HG03025 (cell line): ENCODE results near the gene CANT1.
"Not testable (repeated sequence)": the region's sequence is repeated elsewhere in the genome, so short reads cannot be mapped to it uniquely, and the experiment has no call there.

Source experiments
- ATAC-seq: cut with Tn5 transposase; IDR thresholded peaks from one replicate; pipeline ENCODE4 v1.9.1; 2021; ENCODE audit warnings: mild to moderate bottlenecking, moderate library complexity; ENCODE audit not compliant: unreplicated experiment, low FRiP score

The CANT1 gene

DNA sequence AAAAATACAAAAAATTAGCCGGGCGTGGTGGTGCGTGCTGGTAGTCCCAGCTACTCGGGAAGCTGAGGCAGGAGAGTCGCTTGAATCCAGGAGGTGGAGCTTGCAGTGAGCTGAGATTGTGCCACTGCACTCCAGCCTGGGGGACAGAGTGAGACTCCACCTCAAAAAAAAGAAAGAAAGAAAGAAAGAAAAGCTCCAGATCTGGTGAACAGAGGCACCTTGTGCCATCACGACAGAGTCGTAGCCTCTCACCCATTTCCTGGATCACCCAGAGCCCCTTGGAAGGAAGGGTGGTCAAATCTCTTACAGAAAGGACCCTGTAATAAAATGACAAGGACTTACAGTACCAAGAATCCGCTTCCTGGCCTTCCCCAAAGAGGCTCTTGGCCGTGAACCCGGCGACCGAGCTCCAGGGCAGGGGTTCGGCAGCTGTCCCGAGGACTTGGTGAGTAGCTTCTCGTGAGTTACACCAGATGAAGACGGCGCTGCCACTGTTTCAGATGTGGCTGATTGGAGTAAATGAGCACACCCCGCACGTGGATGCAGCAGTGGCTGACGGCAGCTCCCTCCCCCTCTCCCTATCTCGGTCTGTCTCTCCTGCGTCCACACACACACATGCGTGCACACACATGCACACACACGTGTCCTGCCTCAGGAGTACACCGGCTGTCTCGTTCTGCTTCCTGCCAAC is 43.3 kb downstream of the CANT1 start:
- no peak for ATAC-seq

DNA sequence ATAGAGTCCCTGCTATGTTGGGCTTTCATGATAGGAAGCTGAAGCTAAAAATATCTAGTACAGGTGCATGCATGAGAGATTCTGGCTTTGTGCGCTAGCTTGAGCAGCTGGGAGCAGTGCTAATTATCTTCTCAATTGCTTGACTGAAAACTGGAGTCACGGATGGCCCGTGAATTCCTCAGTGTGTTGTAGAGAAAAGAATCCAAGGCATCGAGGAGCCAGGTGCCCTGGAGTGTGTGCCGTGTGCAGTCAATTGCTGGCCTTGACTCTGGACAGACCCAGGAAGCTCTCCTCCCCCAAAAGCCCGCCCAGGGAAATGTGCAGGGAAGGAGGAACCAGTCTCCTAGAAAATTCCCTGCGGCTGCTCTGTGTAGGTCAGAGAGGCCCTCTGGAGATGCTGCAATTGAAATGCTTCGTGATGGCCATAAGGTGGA is 44.1 kb downstream of the CANT1 start:
- ATAC-seq: no peak

DNA sequence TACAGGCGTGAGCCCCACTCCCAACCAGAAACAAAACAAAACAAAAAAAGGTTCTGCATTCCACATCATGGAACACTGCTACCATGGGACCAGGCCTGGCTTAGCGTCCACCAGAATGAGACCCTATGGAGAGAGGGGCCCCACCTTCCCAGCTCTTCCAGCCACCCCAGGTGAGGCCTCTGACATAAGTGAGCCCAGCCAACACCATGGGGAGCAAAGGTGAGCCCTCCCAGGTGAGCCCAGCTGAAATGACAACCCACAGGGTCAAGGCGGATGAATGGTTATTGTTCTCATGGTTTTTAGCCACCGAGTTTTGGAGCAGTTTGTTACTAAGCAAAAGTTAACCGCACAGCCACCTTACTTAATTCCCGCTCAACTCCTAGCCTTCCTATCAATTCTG is 46.2 kb downstream of the CANT1 start:
- ATAC-seq: no peak

DNA sequence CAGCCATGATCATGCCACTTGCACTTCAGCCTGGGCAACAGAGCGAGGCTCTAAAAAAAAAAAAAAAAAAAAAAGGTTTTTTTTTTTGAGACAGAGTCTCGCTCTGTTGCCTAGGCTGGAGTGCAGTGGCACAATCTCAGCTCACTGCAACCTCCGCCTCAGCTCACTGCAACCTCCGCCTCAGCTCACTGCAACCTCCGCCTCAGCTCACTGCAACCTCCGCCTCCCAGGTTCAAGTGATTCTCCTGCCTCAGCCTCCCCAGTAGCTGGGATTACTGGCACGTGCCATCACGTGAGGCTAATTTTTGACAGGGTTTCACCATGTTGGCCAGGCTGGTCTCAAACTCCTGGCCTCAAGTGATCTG is 46.6 kb downstream of the CANT1 start:
- ATAC-seq: not testable (repeated sequence)

DNA sequence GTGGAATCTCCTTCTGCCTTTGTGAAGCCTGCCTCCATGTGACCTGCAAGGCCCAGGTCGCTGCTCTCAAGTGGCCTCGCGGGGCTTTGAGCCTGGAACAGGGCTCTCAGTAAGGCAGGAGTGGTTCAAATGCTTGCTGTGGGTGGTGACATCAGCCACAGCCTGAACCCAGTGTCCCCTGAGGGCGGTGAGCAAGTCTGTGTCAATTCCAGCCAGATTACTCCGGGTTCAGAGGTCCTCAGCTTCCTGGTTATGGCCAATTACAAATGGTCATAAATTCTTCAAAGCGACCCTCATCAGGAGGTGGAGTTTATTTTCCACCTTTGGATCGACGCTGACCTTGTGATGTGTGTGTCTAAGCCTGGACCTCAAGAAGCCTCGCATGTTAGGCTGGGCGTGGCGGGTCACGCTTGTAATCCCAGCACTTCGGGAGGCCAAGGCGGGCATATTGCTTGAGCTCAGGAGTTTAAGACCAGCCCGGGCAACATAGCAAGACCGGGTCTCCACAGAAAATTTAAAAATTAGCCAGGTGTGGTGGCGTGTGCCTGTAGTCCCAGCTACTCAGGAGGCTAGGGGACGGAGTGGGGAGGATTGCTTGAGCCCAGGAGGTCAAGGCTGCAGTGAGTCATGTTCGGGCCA is 47.1 kb downstream of the CANT1 start:
- no peak for ATAC-seq

DNA sequence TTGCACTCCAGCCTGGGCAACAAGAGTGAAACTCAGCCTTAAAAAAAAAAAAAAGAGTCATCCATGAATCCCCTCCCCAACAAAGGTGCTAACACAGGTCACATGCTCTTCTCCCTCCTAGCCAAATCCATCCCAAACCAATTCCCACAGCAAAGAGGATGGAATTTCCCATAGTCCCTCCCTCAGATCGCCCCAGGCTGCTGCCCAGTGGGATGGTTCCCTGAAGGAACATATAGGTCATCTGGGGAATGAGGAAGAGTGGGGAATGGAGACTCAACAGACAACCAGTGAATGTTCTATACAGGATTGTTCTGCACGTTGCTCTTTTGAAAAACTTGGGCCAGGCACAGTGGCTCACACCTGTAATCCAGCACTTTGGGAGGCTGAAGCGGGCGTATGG is 48.0 kb downstream of the CANT1 start:
- no peak for ATAC-seq

DNA sequence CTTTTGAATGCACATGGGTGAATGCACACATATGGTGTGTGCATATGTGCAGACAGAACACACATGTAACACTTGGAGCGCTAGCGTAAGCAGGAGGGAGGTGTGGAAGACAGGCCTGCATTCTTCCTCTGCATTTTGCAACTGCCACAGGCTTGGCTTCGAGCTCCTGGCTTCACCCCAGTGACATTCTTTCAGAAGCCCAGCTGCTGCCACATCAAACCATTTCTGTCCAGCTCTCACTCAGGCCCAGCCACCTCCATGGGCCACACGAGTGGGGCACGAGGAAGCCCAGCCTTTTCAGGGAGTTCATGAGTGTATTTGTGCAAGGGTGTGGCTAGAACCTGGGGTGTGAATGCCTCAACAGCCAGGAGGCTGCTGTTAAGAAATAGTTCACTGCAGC is 48.6 kb downstream of the CANT1 start:
- no peak for ATAC-seq

DNA sequence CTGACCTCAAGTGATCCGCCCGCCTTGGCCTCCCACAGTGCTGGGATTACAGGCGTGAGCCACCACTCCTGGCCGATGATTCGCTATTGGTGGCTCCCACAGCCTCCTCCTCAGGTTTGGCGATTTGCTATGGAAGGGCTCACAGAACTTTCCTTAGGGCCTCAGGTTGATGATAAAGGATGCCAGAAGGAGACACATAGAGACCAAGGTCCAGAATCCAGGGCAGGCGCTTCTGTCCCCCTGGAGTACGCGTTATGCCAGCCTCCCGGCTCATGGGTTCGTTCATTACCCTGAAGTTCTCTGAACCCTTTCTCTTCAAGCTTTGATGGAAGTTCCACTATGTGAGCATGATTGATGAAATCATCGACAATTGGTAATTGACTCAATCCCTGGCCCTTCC is 49.8 kb downstream of the CANT1 start:
- no peak for ATAC-seq

DNA sequence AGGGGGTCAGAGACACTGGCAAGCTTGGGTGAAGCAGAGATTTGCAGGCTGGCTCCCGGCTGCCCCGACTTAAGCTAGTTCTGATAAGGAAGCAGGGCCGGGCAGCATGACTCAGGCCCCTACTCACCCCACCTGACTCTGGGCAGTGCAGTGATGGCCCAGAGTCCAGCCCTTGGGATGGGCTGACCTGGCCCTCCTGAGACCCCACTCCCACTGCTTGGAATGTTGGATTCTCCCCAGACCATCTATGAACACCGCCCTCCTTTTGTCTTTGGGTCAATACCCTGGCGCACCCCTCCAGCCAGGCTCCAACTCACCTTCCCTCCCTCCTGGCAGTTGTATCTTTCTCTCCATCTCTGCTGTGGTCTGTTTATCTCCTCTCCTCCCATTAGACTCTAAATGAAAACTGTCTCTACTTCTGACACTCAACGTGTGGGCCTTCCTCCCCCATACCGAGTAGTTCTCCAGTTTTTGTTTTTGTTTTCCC is 50.9 kb downstream of the CANT1 start:
- ATAC-seq: no peak

DNA sequence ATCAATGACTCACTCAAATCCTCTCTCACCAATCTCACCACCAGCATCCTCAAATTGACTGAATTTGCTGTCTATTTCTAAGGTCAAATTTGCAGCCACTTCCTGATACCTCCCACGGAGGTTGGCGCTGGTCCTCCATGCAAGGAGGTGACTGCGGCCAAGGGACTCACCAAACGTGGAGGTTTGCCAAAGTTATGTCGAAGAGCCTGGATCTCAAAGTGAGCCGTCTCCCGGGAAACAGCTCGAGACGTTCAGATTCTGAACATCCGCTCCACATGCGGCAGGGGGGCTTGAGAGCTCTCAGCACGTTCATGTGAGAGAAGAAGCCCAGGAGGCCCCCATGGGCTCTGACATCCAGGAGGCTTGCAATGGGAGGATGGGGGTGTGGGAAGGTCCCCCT is 52.4 kb downstream of the CANT1 start:
- no peak for ATAC-seq

DNA sequence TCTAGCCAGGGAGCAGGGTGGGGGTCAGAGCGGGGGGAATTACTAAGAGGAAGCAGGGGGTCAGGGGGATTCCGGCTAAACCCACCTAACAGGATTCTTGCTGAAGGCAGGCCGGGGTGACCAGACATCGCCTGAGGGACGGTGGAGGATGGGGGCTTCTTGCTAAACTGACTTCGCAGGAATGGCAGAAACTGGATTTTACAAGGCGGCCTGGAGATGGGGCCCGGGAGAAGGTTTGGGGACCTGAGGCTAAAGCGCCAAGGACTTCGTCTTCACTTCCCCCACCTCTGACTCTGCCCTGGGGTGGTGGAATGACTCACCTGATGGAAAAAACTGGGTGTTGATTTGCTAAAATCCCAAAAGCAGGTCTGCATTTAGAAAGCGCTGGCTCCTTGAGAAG is 53.3 kb downstream of the CANT1 start:
- ATAC-seq: no peak

DNA sequence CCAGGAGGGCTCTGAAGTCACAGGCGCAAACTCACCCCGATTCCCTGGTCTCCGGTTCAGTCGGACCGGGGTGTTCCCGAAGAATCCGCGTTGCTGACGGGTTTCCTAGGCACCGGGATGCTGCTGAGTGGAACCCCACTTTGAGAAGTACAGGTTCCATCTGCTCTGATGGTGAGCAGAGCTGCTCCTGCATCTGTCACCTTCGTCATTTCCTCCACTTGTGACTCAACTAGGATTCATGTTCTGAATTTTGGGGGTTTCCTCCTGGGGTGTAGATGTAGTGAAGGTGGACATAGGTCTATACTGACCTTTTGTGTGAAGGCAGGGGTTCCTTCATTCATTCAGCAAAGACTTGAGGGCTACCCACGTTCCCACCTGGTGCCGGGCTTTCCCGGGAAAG is 54.9 kb downstream of the CANT1 start:
- no peak for ATAC-seq

DNA sequence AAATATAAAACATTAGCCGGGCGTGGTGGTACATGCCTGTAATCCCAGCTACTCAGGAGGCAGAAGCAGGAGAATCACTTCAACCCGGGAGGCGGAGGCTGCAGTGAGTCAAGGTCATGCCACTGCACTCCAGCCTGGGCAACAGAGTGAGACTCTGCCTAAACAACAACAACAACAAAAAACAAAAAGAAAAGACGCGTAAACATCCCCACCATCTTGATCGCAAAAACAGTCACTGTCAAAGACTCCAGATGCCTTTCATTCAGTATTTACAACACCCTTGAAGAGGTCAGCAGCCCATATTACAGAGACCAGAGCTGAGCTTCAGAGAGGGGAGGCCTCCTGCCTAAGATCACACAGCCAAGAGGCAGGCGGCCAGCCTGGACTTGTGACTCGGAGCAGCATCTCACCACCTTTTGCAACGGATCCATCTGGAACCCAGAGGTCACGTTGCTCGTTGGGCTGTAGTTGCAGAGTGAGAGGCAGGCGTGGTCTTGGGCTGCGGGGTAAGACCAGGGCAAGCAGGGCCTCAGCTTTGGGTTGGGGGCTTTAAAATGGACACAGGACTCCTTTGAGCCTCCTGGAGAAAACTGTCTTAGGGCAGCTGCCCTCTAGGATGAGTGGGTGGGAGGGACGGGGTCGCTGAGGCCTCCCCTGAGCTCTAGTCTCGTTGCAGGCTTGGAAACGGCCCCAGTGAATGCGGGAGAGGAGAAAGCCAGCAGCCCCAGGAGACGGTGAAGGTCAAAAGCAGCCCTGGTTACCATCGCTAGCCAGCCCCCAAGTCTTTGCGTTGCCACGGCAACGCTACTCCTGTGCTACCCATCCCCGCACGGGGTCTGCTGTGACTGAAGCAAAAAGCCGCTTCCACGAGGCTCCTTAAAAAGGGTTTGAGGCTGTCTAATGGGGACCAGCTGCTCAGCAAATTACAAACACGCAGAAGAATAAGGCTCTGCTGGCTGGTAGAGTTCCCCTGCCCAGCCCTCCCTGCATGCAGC is 55.9 kb downstream of the CANT1 start:
- ATAC-seq: no peak

DNA sequence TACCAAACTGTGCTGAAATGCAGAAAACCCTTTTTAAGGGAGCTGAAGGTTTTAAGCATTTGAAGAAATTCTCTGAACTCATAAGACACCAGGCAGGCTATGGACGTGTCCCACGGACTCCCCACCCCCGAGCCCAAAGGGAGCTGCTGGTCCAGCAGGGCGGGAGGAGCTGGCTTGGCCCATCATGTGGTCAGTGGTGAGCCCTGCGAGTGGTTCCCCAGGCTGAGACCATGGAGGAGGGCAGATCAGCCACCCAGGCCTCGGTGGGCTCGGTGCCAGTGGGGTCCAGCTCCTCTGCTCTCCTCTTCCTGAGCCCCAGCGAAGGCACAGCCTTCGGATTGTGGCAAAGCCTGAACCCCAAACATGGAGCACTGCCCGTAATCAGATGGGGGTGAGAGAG is 56.9 kb downstream of the CANT1 start:
- no peak for ATAC-seq

DNA sequence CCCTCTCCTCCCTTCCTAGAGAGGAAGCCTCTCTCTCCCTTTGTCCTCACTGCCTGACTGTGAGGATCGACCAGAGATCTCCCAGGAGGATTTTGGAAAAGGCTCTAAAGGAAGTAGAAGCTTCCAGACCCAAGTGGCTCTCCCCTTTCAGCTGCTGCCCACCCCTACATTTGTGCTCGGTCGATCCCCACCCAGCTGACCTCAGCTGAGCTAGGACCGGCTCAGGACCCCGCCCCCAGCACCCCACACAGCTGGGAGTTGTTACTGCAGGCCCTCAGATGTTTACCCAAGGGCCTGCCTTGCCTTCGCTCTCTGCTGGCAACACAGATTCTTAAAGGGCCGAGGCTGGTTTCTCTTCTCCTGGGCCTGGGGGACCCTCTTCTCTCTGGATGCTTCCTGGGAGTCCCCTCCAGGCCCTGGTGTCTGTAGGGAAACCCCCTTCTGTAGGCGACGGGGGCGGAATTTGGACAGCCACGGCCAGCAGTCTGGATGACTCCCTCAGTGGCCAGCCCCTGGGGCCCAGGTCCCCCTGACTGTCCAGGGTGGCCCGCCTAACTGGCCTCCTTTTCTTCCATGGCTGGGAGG is 57.5 kb downstream of the CANT1 start:
- no peak for ATAC-seq

DNA sequence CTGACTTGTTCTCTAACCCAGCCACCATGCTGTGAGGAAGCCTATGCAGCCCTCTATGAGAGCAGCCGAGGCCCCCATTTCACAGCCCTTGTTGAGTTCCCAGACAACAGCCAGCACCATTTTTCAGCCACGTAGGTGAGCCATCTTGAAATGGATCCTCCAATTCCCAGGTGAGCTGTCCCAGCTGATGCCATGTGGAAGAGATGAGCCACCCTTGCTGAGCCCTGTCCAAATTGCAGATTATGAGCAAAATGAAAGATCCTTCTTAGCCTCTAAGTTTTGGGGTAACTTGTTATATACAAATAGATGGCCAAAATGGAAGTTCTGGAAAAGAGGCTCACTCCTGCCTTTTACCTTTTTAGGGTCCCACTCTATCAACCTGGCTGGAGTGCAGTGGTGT is 58.7 kb downstream of the CANT1 start:
- no peak for ATAC-seq

DNA sequence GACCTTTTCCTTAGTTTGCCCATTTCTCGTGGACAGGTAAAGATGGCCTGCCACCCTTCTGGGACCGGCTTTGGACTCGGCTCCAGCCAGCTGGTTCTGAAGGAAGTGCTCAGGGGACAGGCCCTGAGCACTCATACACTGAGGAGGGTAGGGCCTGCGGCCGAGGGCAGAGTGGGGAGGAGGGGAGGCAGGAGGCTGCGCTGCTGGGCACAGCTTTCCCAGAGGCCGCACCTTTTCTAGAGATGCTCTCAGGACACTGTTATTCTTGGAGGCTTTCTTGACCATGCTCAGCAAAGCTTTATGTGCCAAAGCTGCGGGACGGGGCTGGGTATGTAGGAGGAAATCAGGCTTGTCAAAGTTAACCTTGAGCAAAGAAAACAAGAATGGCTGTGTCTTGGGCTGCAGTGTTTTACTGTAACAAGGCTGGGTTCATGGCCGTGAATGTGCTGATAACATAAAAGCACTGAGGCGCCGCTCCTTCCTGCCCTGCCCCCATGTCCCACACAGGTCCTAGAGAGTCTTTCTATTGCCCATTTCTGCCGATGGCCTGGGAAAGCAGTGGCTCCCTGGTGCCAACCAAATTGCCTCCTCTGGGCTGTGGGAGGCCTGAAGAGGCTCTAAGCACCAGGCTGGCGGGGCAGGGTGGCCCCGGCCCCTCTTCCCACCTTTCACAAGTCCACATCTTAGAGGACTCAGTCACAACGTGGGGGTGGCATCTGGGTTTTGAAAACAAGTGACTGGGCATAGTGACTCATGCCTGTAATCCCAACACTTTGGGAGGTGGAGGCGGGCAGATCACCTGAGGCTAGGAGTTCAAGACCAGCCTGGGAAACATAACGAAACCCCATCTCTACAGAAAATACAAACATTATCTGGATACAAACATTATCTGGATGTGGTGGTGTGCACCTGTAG is 62.1 kb downstream of the CANT1 start:
- no peak for ATAC-seq

DNA sequence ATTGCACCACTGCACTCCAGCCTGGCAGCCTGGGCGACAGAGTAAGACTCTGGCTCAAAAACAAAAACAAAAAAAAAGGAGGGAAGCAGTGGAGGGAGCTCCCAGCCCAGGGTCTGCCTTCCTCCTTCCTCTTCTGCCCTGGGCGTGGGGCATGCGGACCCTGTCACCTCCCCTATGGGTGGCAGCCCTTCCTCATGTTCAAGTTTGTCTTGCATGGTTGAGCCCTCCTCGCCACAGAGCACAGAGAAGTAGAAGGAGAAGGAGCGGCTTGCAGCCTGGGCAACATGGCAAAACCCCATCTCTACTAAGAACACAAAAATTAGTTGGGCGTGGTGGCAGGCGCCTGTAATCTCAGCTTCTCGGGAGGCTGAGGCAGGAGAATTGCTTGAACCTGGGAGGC is 62.9 kb downstream of the CANT1 start:
- no peak for ATAC-seq

DNA sequence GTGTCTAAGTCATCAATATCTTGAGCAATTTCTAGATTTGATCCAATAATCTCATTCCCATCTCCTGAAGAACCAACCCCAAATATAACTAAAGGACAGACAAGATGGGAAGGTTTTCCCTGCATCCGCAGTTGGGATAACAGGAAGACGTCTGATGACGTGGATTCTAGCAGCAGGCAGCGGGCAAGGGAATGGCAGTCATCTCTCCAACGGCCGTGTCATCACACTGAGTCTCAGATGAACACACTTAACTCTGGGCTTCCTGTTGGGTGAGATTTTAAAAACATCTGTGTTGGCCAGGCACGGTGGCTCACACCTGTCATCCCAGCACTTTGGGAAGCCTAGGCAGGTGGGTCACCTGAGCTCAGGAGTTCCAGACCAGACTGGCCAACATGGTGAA is 63.4 kb downstream of the CANT1 start:
- ATAC-seq: no peak

DNA sequence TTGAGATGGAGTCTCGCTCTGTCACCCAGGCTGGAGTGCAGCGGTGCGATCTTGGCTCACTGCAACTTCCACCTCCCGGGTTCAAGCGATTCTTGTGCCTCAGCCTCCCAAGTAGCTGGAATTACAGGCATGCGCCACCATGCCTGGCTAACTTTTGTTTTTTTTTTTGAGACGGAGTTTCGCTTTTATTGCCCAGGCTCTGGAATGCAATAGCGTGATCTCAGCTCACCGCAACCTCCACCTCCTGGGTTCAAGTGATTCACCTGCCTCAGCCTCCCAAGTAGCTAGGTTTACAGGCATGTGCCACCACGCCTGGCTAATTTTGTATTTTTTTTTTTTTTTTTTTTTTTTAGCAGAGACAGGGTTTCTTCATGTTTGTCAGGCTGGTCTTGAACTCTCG is 64.1 kb downstream of the CANT1 start:
- not testable (repeated sequence) for ATAC-seq
